B cell (primary cell): ENCODE measurements around the gene CMTM7.

Experiments used
- EZH2 ChIP-seq: IDR thresholded peaks from 2 replicates; pipeline ENCODE4 v1.6.1; 2012; ENCODE audit warnings: borderline replicate concordance, low read depth, mild to moderate bottlenecking, moderate library complexity, low read length; ENCODE audit not compliant: insufficient read depth, poor library complexity, severe bottlenecking
- TF ChIP-seq, protein P1 (sequence below): fragments of 200-600 bp; IDR thresholded peaks from one replicate; pipeline ENCODE4 v1.8.0; 2022; ENCODE audit warnings: antibody characterized with exemption, mild to moderate bottlenecking

DNA sequence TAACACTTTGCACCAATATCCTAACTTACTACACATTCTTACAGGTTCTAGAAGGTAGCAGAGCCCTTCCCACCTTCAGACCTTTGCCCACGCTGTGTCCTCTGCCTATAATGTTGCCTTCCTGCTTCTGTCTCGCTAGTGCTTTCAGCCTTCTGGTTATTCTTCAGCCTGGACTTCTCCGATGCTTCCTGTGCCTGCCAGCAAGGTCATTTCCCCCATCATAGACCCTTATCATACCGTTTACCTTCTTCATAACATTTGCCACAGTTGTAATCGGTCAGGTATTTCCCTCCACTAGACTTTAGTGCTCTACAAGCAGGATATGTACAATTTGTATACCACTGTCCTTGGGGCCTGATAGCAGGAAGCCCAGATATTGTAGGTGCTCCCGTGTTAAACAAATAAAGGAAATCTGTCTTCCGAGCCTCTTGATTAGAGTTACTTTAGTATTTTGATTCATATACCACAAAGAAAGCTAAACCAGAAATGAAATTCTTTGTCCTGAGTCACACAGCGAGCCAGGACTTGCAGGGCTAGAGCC lies 35.8 kb upstream of the CMTM7 start:
- TF ChIP-seq, protein P1, sequence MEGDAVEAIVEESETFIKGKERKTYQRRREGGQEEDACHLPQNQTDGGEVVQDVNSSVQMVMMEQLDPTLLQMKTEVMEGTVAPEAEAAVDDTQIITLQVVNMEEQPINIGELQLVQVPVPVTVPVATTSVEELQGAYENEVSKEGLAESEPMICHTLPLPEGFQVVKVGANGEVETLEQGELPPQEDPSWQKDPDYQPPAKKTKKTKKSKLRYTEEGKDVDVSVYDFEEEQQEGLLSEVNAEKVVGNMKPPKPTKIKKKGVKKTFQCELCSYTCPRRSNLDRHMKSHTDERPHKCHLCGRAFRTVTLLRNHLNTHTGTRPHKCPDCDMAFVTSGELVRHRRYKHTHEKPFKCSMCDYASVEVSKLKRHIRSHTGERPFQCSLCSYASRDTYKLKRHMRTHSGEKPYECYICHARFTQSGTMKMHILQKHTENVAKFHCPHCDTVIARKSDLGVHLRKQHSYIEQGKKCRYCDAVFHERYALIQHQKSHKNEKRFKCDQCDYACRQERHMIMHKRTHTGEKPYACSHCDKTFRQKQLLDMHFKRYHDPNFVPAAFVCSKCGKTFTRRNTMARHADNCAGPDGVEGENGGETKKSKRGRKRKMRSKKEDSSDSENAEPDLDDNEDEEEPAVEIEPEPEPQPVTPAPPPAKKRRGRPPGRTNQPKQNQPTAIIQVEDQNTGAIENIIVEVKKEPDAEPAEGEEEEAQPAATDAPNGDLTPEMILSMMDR, result no peak
- TF ChIP-seq EZH2, result no peak
